HPDE6-E6E7 (cell line): ENCODE data around the gene POLR1G.

Experiments used
- DNase-seq: peaks from one replicate; pipeline ENCODE4 v3.0.0; 2011; ENCODE audit warnings: missing footprints; ENCODE audit errors: extremely low spot score

Gene POLR1G

DNA sequence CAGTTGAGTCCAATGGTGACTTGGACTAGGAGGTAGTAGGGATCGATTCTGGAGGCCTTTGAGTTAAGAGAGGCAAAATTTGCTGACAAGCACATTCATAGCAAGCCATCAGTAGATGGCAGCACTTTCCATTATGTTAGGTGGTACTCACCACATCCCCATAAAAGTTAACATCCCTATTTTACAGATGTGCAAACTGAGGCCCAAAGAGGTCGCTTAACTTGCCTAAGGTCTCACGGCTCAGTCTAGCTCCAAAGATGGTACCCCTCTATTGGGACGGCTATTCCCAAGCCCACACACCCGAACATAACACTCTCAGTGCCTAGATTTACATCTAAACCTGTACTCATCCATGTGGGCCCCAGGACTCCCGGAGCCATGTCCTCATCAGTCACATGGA is 39.9 kb downstream of the POLR1G start:
- no peak for DNase-seq

DNA sequence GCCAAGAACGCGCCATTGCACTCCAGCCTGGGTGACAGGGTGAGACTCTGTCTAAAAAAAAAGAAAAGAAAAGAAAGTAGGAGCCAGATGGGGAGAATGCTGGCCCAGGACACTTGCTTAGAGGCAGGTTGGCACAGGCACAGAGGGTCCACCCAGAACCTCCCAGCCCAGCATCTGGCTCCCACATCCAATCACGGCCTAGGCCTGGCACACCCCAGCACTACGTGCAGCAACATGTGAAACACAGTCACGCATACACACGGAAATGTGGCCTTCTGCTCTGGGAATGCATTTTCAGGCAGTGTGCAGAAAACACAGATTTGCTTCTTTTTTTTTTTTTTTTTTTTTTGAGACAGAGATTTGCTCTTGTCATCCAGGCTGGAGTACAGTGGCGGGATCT is 40.5 kb downstream of the POLR1G start:
- DNase-seq, result peak; percentile 89

DNA sequence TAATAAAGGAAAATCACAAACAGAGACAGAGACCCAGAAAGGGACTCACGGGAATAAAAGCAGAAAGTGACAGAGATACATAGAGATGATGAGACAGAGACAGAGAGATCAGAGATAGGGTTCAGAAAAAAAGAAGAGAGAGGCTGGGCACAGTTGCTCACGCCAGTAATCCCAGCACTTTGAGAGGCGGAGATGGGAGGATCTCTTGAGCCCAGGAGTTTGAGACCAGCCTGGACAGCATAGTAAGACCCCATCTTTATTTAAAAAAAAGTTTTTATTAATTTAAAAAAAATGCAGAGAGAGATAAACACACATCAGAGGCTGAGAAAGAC is 41.9 kb downstream of the POLR1G start:
- no peak for DNase-seq

DNA sequence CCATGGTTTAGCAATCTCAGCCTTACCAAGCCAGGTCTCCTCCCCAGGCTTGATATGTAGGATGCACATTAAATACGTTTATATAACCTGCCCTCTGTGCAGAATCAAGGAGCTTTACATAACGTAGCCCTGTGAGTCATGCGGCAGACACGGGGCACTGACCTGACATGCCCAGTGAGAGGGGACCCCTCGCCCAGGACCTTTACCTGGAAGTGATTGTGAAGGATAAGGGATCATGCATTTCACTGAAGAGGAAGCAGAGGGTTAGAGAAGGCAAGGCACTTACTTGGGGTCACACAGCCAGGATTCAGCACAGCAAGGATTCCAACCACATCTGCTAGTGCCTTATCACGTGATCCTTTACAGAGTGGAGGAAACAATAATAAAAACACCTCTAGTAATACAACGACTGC is 42.4 kb downstream of the POLR1G start:
- DNase-seq, result no peak

DNA sequence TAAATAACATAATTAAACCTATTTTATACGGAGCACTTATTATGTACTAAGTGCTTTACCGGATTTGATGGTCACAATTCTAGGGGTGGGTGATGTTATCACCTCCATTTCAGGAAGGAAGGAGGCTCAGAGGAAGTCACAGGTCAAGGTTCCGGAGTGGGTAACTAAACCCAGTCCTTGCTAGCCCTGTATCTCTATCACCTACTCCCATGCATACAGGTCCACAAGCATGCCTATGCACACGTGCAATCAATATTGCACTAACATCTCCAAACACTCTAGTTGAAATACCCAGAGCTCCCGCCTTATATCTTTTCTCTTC is 43.5 kb downstream of the POLR1G start:
- DNase-seq, result no peak

DNA sequence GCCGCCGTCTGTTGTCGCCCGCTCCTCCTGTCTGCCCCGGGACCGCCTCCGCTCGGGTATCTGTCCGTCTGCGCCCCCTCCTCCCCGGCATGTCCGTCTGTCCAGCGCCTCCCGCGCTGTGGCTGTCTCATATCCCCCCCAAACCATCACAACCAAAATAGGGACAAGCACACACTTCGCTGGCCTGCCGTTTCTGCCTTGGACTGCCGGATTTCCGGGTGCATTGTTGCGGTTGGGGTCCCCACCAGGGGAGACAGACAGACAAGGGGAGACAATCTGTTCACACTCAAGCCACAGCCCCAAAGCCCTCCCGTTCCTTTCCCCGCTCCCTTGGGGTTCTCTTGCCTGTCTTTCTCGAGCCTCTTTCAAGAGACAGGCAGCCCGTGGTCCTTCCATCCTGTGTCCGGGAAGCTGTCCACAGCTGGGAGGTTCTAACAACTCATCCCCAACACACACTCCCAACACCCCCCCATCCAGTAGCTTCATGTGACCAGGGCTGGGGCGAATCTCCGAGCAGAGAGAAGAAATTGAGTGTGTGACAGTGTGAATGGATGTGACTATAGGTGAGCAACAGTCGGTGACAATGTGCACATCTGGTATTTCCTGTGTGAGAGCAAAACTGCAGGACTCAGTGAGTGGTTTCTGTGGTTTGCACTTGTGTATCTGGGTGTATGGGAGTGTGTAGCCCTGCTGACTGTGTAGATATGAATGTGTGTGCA is 44.8 kb downstream of the POLR1G start:
- no peak for DNase-seq

DNA sequence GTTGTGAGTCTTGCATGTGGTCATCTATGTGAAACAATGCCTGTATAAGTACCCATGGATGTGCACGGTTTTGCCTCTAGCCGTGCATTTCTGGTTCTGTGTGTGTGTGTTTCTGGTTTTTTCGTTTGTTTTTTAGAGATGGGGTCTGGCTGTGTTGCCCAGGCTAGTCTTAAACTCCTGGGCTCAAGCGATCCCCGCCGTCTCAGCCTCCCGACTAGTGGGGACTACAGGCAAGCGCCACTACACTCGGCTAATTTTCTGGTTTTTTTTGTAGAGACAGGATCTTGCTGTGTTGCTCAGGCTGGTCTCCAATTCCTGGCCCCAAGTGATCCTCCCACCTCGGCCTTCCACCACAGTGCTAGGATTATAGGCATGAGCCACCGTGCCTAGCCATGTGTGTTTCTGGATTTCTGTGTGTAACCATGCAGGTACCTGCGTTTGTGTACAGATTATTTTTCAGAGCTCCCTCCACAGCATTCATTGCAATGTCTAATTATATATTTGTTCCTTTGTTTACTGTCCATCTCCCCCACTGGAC is 45.5 kb downstream of the POLR1G start:
- DNase-seq, result no peak

DNA sequence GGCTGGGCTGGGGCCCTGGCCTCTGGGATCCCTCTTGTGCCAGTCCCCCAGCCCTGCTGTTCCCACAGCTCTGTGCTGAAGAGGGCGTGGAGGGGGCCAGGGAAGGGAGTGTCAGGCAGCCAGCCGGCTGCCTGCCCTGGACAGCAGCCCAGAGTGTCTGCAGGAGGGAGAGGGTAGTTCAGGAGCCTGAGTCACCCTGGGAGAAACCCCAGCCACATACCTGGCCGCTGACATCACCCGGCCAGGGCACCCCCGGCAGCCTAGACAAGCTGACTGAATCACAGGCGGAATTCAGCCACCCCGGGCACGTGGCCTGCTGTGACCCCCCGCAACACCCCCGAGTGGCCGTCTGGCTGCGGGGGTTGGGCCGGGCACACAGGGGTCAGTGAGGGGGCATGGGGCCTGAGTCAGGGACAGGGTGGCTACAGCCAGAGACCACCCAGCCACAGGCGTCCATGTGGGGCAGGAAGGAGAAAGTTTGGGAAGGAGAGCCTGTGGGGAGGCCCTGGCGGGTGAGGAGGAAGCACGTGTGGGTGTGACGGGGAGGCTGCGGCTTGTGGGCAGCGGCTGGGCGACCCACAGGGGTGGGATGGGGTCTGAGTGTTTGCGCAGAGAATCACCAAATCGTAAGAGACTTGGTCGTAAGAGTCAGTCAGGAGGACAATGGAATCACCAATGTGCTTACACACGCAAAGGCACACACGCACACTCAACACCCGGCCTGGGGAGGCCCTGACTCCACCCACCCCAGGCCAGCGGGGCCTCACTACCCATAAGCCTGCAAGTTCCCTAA is 49.5 kb downstream of the POLR1G start:
- DNase-seq, result peak; percentile 94

DNA sequence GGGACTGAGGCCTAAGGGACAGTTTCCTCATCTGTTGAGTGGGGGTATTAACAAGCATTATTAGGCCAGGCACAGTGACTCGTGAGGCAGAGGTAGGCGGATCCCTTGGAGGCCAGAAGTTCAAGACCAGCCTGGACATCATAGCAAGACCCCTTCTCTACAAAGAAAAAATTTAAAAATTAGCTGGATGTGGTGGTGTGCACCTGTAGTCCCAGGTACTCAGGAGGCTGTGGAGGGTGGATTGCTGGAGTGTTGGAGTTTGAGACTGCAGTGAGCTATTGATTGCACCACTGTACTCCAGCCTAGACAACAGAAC is 50.0 kb downstream of the POLR1G start:
- DNase-seq, result no peak

DNA sequence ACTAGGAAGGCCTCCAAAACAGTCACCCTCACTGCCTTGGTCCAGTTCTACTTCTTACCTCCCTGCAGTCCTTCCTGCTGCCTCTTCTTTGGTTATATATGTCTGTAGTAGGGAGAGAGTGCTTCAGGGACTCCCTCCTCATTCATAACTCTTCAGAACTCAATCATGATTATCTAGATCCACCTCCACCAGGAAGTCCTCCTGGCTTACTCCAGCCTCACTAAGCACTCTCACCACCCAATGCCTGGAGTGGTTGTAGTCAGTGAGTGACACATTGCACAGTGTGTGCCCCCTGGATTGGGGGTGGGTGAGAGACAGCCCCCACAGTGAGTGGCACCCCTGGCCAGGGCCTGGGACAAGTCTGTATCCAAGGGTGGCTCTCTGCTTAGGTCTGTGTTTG is 51.3 kb downstream of the POLR1G start:
- no peak for DNase-seq
